ENCODE measurements around the gene CD3E. TPM values are rescaled to one million over a fixed set of nuclear protein-coding genes. Genes with fewer than 3 reads are reported as not detected.

Gene CD3E
- total RNA-seq, 1 experiment from 2014 or later, result not detected

DNA sequence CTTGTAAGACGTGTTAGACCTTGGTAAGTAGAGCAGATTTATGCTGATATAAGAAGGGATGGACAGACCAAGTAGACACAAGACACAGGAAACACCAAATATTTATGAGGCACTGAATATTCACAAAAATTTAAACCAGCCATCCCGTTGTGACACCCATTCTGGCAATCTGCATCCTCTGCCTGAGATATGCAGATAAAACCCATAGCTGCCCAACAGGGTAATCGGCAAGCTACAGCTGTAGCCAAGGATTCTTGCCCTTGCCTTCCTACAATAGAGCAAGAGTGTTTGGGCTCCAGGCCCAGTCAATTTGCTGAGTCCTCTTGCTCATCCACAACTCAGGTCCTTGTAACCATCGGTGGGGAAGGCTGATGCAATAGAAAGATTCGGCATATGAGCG lies 21.9 kb upstream of the CD3E start:
- Mint-ChIP-seq H3K36me3 (ENCODE audit: insufficient read depth in 1 of 3, low read depth in 3 of 3) (no peaks in the 10 kb centered on the region), H3K27ac (no peak overlapping the region), H3K27me3 (ENCODE audit: low read depth) (peaks cover 21% of the 10 kb centered on the region), H3K9me3 (no peaks in the 10 kb centered on the region), H3K4me3 (no peak overlapping the region), H3K4me1 (no peaks in the 10 kb centered on the region)
- Histone ChIP-seq H4K5ac (ENCODE audit: insufficient read length, low read depth, low read length) (no peak overlapping the region), H3K9ac (ENCODE audit: extremely low read depth, insufficient read length, low read length) (no peak overlapping the region), H3K4ac (ENCODE audit: low read depth, low read length) (no peak overlapping the region), H3K56ac (ENCODE audit: insufficient read length, low read depth, low read length) (no peak overlapping the region), H3K14ac (ENCODE audit: insufficient read depth, low read length) (no peak overlapping the region), H2BK12ac (ENCODE audit: insufficient read length, low read depth, low read length) (no peak overlapping the region), H3T11ph (ENCODE audit: low read length) (no peak overlapping the region), H3K23ac (ENCODE audit: insufficient read length, low read depth, low read length) (no peak overlapping the region), H3K4me2 (ENCODE audit: insufficient read depth, insufficient read length, low read length) (no peak overlapping the region), H2BK15ac (ENCODE audit: low read depth, low read length) (no peak overlapping the region), H2BK5ac (ENCODE audit: insufficient read length, low read length) (no peak overlapping the region), H3K27ac (ENCODE audit: insufficient read length, low read depth, low read length) (no peak overlapping the region), H4K91ac (ENCODE audit: insufficient read length, low read depth, low read length) (no peak overlapping the region), H2BK20ac (ENCODE audit: low read depth, low read length, poor library complexity, severe bottlenecking) (no peak overlapping the region), H3K9me3 (ENCODE audit: control insufficient read depth, low read depth, low read length) (no peaks in the 10 kb centered on the region), H3K23me2 (ENCODE audit: insufficient read length, low read depth, low read length, poor library complexity, severe bottlenecking) (no peaks in the 10 kb centered on the region), H3K27me3 (ENCODE audit: insufficient read depth, low read length) (no peaks in the 10 kb centered on the region), H4K20me1 (ENCODE audit: control insufficient read depth, insufficient read depth, insufficient read length) (no peaks in the 10 kb centered on the region), H2AK5ac (ENCODE audit: insufficient read length, low read length) (no peak overlapping the region), H2BK120ac (ENCODE audit: low read depth, low read length, poor library complexity, severe bottlenecking) (no peak overlapping the region), H3K79me2 (ENCODE audit: insufficient read depth, low read length) (no peaks in the 10 kb centered on the region), H4K8ac (replicated peaks; ENCODE audit: insufficient read length, low read depth, low read length) (no peak overlapping the region), H2AFZ (ENCODE audit: low read length) (no peak overlapping the region), H3K18ac (ENCODE audit: insufficient read length, low read depth, low read length) (no peak overlapping the region), H3K79me1 (ENCODE audit: insufficient read depth, low read depth, low read length, poor library complexity, severe bottlenecking) (no peaks in the 10 kb centered on the region), H3K4me1 (ENCODE audit: insufficient read depth, low read length) (no peaks in the 10 kb centered on the region)
- WGBS (ENCODE audit: extremely low coverage, insufficient read length, low lambda C conversion rate), result no CpG with 5 or more reads among the region's 6 CpGs
- DNase-seq, result no peak
- TF ChIP-seq, protein P1, sequence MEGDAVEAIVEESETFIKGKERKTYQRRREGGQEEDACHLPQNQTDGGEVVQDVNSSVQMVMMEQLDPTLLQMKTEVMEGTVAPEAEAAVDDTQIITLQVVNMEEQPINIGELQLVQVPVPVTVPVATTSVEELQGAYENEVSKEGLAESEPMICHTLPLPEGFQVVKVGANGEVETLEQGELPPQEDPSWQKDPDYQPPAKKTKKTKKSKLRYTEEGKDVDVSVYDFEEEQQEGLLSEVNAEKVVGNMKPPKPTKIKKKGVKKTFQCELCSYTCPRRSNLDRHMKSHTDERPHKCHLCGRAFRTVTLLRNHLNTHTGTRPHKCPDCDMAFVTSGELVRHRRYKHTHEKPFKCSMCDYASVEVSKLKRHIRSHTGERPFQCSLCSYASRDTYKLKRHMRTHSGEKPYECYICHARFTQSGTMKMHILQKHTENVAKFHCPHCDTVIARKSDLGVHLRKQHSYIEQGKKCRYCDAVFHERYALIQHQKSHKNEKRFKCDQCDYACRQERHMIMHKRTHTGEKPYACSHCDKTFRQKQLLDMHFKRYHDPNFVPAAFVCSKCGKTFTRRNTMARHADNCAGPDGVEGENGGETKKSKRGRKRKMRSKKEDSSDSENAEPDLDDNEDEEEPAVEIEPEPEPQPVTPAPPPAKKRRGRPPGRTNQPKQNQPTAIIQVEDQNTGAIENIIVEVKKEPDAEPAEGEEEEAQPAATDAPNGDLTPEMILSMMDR (conservative IDR thresholded peaks at IDR 0.05), result no peak

Data from H9 (cell line).